Stimulated activated CD4-positive, alpha-beta T cell treated with anti-CD3 and anti-CD28 coated beads, Interleukin-4, amount 100 ng/mL, for 48 hours (primary cell): Measurements from ENCODE around the gene COQ4.
"Not testable (repeated sequence)": the region's sequence is repeated elsewhere in the genome, so short reads cannot be mapped to it uniquely, and the experiment has no call there.

Source experiments
- DNase-seq, 2 donors: peaks; one replicate each; pipeline ENCODE4 v3.0.0-alpha.2; 2020; ENCODE audit warnings: low read depth in 2 of 2

Gene COQ4

GRCh38 chr9:128298535-128299482, 23.8 kb upstream of the COQ4 start:
- no peak for DNase-seq

GRCh38 chr9:128304136-128304970, 18.3 kb upstream of the COQ4 start:
- DNase-seq, result no peak

- no peak for DNase-seq
Measured at GRCh38 chr9:128304971-128305288, 17.7 kb upstream of the COQ4 start.

- no peak for DNase-seq
Measured at GRCh38 chr9:128309551-128309950, 13.1 kb upstream of the COQ4 start.

GRCh38 chr9:128310461-128310860, 12.2 kb upstream of the COQ4 start:
- no peak for DNase-seq

GRCh38 chr9:128314697-128315096, 7.9 kb upstream of the COQ4 start:
- no peak for DNase-seq

GRCh38 chr9:128316421-128316820, 6.2 kb upstream of the COQ4 start:
- DNase-seq, result no peak

- no peak for DNase-seq
Measured at GRCh38 chr9:128317629-128318028, 5.0 kb upstream of the COQ4 start.

GRCh38 chr9:128321343-128321742, 1.3 kb upstream of the COQ4 start:
- DNase-seq, result no peak

GRCh38 chr9:128321879-128322403, 698 bp upstream of the COQ4 start:
- DNase-seq, result no peak

GRCh38 chr9:128323212-128323730, 632 bp downstream of the COQ4 start:
- no peak for DNase-seq

GRCh38 chr9:128323791-128324190, 1.2 kb downstream of the COQ4 start:
- no peak for DNase-seq

- no peak for DNase-seq
Measured at GRCh38 chr9:128324401-128324800, 1.8 kb downstream of the COQ4 start.

GRCh38 chr9:128325629-128326028, 3.0 kb downstream of the COQ4 start:
- no peak for DNase-seq

GRCh38 chr9:128333451-128333869, 10.8 kb downstream of the COQ4 start:
- DNase-seq, result no peak

GRCh38 chr9:128335161-128335560, 12.5 kb downstream of the COQ4 start:
- DNase-seq, result no peak

- DNase-seq, result no peak
Measured at GRCh38 chr9:128335914-128336313, 13.3 kb downstream of the COQ4 start.

GRCh38 chr9:128337936-128338335, 15.3 kb downstream of the COQ4 start:
- no peak for DNase-seq

GRCh38 chr9:128338852-128339614, 16.4 kb downstream of the COQ4 start:
- DNase-seq, result not testable (repeated sequence)

GRCh38 chr9:128339761-128340690, 17.4 kb downstream of the COQ4 start, which contains the start of gene SLC27A4:
Gene SLC27A4, plus strand, starts transcription at chr9:128340527. Its CDS starts 2,606 bp downstream, at chr9:128343133.
- DNase-seq, result peak; percentile 66 to 74
